ENCODE measurements around the gene HNRNPDL. TPM values are rescaled to one million over a fixed set of nuclear protein-coding genes. Genes with fewer than 3 reads are reported as not detected.

Gene HNRNPDL
- total RNA-seq, 1 donor from 2014 or later = 123 TPM

- no peaks in the 10 kb centered on the region for H3K9me3 ChIP-seq (ENCODE audit: control insufficient read depth in 3 of 3, low read length in 3 of 3)
- no peak overlapping the region for H3K27ac ChIP-seq (ENCODE audit: low read depth, low read length)
- no peak overlapping the region for H3K9ac ChIP-seq (ENCODE audit: low read depth in 1 of 3, low read length in 3 of 3)
- H3K4me1 ChIP-seq (ENCODE audit: control insufficient read depth in 3 of 3, insufficient read depth in 3 of 3, low read length in 3 of 3) = peaks cover 16 to 24% (median 18%) of the 10 kb centered on the region in 3 donors
- no peaks in the 10 kb centered on the region for H3K27me3 ChIP-seq (ENCODE audit: control insufficient read depth in 3 of 3, insufficient read depth in 3 of 3, low read length in 3 of 3)
- H3K36me3 ChIP-seq (ENCODE audit: control insufficient read depth in 3 of 3, insufficient read depth in 3 of 3, low read length in 3 of 3) = no peaks in the 10 kb centered on the region
- H3K4me3 ChIP-seq (ENCODE audit: low read length in 3 of 3) = no peak overlapping the region
Measured at GRCh38 chr4:82376109-82376508, 54.2 kb downstream of the HNRNPDL start.

GRCh38 chr4:82373816-82374625 lies 56.2 kb downstream of the HNRNPDL start, which contains the start of gene HNRNPD:
HNRNPD (minus strand) TSS chr4:82373991; CDS start chr4:82373678, 313 bp downstream.
- H3K9ac ChIP-seq (ENCODE audit: low read depth in 1 of 3, low read length in 3 of 3) = peak within 1 kb of the TSS; percentile 87 to 98 (median 98)
- H3K9me3 ChIP-seq (ENCODE audit: control insufficient read depth in 3 of 3, low read length in 3 of 3) = no peaks in the 10 kb centered on the region
- no peaks in the 10 kb centered on the region for H3K27me3 ChIP-seq (ENCODE audit: control insufficient read depth in 3 of 3, insufficient read depth in 3 of 3, low read length in 3 of 3)
- no peaks in the 10 kb centered on the region for H3K36me3 ChIP-seq (ENCODE audit: control insufficient read depth in 3 of 3, insufficient read depth in 3 of 3, low read length in 3 of 3)
- H3K27ac ChIP-seq (ENCODE audit: low read depth, low read length) = peak within 1 kb of the TSS; percentile 99
- peaks cover 16 to 34% (median 22%) of the 10 kb centered on the region in 3 donors for H3K4me1 ChIP-seq (ENCODE audit: control insufficient read depth in 3 of 3, insufficient read depth in 3 of 3, low read length in 3 of 3)
- H3K4me3 ChIP-seq (ENCODE audit: low read length in 3 of 3) = peak within 1 kb of the TSS; percentile 94 to 98 (median 94)

GRCh38 chr4:82373486-82373815 lies 56.8 kb downstream of the HNRNPDL start:
- Histone ChIP-seq H3K9me3 (ENCODE audit: control insufficient read depth in 3 of 3, low read length in 3 of 3) (no peaks in the 10 kb centered on the region), H3K4me1 (ENCODE audit: control insufficient read depth in 3 of 3, insufficient read depth in 3 of 3, low read length in 3 of 3) (peaks cover 21 to 39% (median 28%) of the 10 kb centered on the region in 3 donors), H3K27me3 (ENCODE audit: control insufficient read depth in 3 of 3, insufficient read depth in 3 of 3, low read length in 3 of 3) (no peaks in the 10 kb centered on the region), H3K9ac (ENCODE audit: low read depth in 1 of 3, low read length in 3 of 3) (peak overlapping the region; percentile 87 to 98 (median 98)), H3K4me3 (ENCODE audit: low read length in 3 of 3) (peak overlapping the region; percentile 94 to 98 (median 94)), H3K27ac (ENCODE audit: low read depth, low read length) (peak overlapping the region; percentile 99), H3K36me3 (ENCODE audit: control insufficient read depth in 3 of 3, insufficient read depth in 3 of 3, low read length in 3 of 3) (no peaks in the 10 kb centered on the region)

Small RNA genes lying within 50 kb of the gene (small RNA-seq; reads per million reads assigned to genes)
- gene RF00150 = not detected

Other genes with a start within 250 kb of the HNRNPDL start
- 51.7 TPM for gene HNRNPD, start 56.5 kb downstream of the HNRNPDL start, total RNA-seq
- gene ENOPH1, start 128 bp upstream of the HNRNPDL start, total RNA-seq = 16.7 TPM
- 4.2 TPM for gene TMEM150C, start 131.5 kb upstream of the HNRNPDL start, total RNA-seq